HEK293 (cell line): ENCODE measurements around the gene SLC1A7.
A peak's percentile ranks its signal among the peaks of the same experiment; 100 is the strongest.

Source experiments
- CTCF ChIA-PET: fragments of 350-600 bp; formaldehyde crosslinking; extraction: SDS; loops from one replicate; lab custom pipeline; 2021; ENCODE audit warnings: antibody characterized with exemption; lab: Yijun Ruan, JAX
- POLR2A ChIA-PET: fragments of 300-600 bp; formaldehyde crosslinking; extraction: SDS; loops from one replicate; lab custom pipeline; 2020; ENCODE audit warnings: antibody characterized with exemption, inconsistent platforms; lab: Yijun Ruan, JAX
- H3K27ac ChIP-seq: fragments of 200-500 bp; sonication (Bioruptor generic); 2 replicates; pipeline ENCODE4 v1.5.1; 2014; ENCODE audit warnings: low read depth, low read length, control low read depth, inconsistent platforms; ENCODE audit errors: extremely low read depth
- H3K36me3 ChIP-seq, 2 experiments: fragments of 200-500 bp in 1 of 2; sonication (Bioruptor generic) in 1 of 2; 1 replicate in 1 of 2; 2 replicates in 1 of 2; pipeline ENCODE4 v1.5.1; 2014 to 2017; ENCODE audit warnings: inconsistent platforms in 2 of 2, low read length in 2 of 2; ENCODE audit not compliant: control insufficient read depth in 2 of 2, insufficient read depth in 1 of 2
- H3K4me1 ChIP-seq: fragments of 200-500 bp; sonication (Bioruptor generic); 2 replicates; pipeline ENCODE4 v1.5.1; 2014; ENCODE audit warnings: mild to moderate bottlenecking, low read length, inconsistent platforms; ENCODE audit not compliant: control insufficient read depth, insufficient read depth
- H3K4me3 ChIP-seq: 2 replicates; pipeline ENCODE4 v1.5.1; 2011; ENCODE audit warnings: low read depth, mild to moderate bottlenecking, control low read depth, low read length, moderate library complexity
- H3K9me3 ChIP-seq: fragments of 200-500 bp; sonication (Bioruptor generic); 2 replicates; pipeline ENCODE4 v1.5.1; 2014; ENCODE audit warnings: low read depth, low read length, inconsistent platforms; ENCODE audit not compliant: control insufficient read depth, insufficient read depth
- EGR2 ChIP-seq: fragments of 450-650 bp; formaldehyde crosslinking; IDR thresholded peaks from 2 replicates; pipeline ENCODE4 v1.5.1; 2016; ENCODE audit warnings: low read depth, missing biosample characterization, missing genetic modification characterization
- GLIS1 ChIP-seq: fragments of 450-650 bp; formaldehyde crosslinking; IDR thresholded peaks from 2 replicates; pipeline ENCODE4 v1.5.1; 2016; ENCODE audit warnings: missing biosample characterization, missing genetic modification characterization
- GLIS2 ChIP-seq: fragments of 450-650 bp; formaldehyde crosslinking; IDR thresholded peaks from 2 replicates; pipeline ENCODE4 v1.5.1; 2016; ENCODE audit warnings: missing biosample characterization, missing genetic modification characterization
- REPIN1 ChIP-seq: fragments of 450-650 bp; formaldehyde crosslinking; IDR thresholded peaks from 2 replicates; pipeline ENCODE4 v1.5.1; 2017; ENCODE audit warnings: missing biosample characterization, missing genetic modification characterization, low read depth
- YY1 ChIP-seq: fragments of 450-650 bp; formaldehyde crosslinking; IDR thresholded peaks from 2 replicates; pipeline ENCODE4 v1.5.1; 2018; ENCODE audit warnings: missing biosample characterization, missing genetic modification characterization
- ZBTB6 ChIP-seq: fragments of 450-650 bp; formaldehyde crosslinking; IDR thresholded peaks from 2 replicates; pipeline ENCODE4 v1.5.1; 2017; ENCODE audit warnings: missing biosample characterization, missing genetic modification characterization
- ZFP69B ChIP-seq: fragments of 450-650 bp; formaldehyde crosslinking; IDR thresholded peaks from 2 replicates; pipeline ENCODE4 v1.5.1; 2016; ENCODE audit warnings: missing biosample characterization, missing genetic modification characterization
- ZIC2 ChIP-seq: fragments of 450-650 bp; formaldehyde crosslinking; IDR thresholded peaks from 2 replicates; pipeline ENCODE4 v1.5.1; 2016; ENCODE audit warnings: missing biosample characterization, missing genetic modification characterization
- ZNF302 ChIP-seq: fragments of 450-650 bp; formaldehyde crosslinking; IDR thresholded peaks from 2 replicates; pipeline ENCODE4 v1.5.1; 2016; ENCODE audit warnings: missing biosample characterization, missing genetic modification characterization, low read depth
- ZNF398 ChIP-seq: fragments of 450-650 bp; formaldehyde crosslinking; IDR thresholded peaks from 2 replicates; pipeline ENCODE4 v1.5.1; 2017; ENCODE audit warnings: missing biosample characterization, missing genetic modification characterization
- ZNF501 ChIP-seq: fragments of 450-650 bp; formaldehyde crosslinking; IDR thresholded peaks from 2 replicates; pipeline ENCODE4 v1.5.1; 2016; ENCODE audit warnings: missing biosample characterization, missing genetic modification characterization
- ZNF510 ChIP-seq: fragments of 450-650 bp; formaldehyde crosslinking; IDR thresholded peaks from 2 replicates; pipeline ENCODE4 v1.5.1; 2018; ENCODE audit warnings: mild to moderate bottlenecking, missing genetic modification characterization, missing biosample characterization; ENCODE audit not compliant: insufficient replicate concordance
- ZNF544 ChIP-seq: fragments of 450-650 bp; formaldehyde crosslinking; IDR thresholded peaks from 2 replicates; pipeline ENCODE4 v1.5.0; 2017; ENCODE audit warnings: missing biosample characterization, missing genetic modification characterization
- ZNF560 ChIP-seq: fragments of 450-650 bp; formaldehyde crosslinking; IDR thresholded peaks from 2 replicates; pipeline ENCODE4 v1.5.1; 2017; ENCODE audit warnings: missing biosample characterization, missing genetic modification characterization, borderline replicate concordance
- ZNF580 ChIP-seq: fragments of 450-650 bp; formaldehyde crosslinking; IDR thresholded peaks from 2 replicates; pipeline ENCODE4 v1.5.1; 2016; ENCODE audit warnings: missing biosample characterization, missing genetic modification characterization
- ZNF626 ChIP-seq: fragments of 450-650 bp; sonication (Bioruptor Pico); formaldehyde crosslinking; IDR thresholded peaks from 2 replicates; pipeline ENCODE4 v1.5.1; 2018; ENCODE audit warnings: missing biosample characterization, missing genetic modification characterization, inconsistent platforms
- ZNF707 ChIP-seq: fragments of 450-650 bp; formaldehyde crosslinking; IDR thresholded peaks from 2 replicates; pipeline ENCODE4 v1.5.1; 2016; ENCODE audit warnings: missing biosample characterization, missing genetic modification characterization
- ZNF776 ChIP-seq: fragments of 450-650 bp; formaldehyde crosslinking; IDR thresholded peaks from 2 replicates; pipeline ENCODE4 v1.5.0; 2017; ENCODE audit warnings: missing biosample characterization, missing genetic modification characterization, borderline replicate concordance
- TF ChIP-seq, protein P1 (sequence below): fragments of 450-650 bp; formaldehyde crosslinking; IDR thresholded peaks from 2 replicates; pipeline ENCODE4 v1.5.1; 2016; ENCODE audit warnings: missing biosample characterization, missing genetic modification characterization
- TF ChIP-seq, protein P2 (sequence below): fragments of 450-650 bp; formaldehyde crosslinking; IDR thresholded peaks from 2 replicates; pipeline ENCODE4 v1.5.1; 2016; ENCODE audit warnings: missing biosample characterization, missing genetic modification characterization

SLC1A7 gene

DNA sequence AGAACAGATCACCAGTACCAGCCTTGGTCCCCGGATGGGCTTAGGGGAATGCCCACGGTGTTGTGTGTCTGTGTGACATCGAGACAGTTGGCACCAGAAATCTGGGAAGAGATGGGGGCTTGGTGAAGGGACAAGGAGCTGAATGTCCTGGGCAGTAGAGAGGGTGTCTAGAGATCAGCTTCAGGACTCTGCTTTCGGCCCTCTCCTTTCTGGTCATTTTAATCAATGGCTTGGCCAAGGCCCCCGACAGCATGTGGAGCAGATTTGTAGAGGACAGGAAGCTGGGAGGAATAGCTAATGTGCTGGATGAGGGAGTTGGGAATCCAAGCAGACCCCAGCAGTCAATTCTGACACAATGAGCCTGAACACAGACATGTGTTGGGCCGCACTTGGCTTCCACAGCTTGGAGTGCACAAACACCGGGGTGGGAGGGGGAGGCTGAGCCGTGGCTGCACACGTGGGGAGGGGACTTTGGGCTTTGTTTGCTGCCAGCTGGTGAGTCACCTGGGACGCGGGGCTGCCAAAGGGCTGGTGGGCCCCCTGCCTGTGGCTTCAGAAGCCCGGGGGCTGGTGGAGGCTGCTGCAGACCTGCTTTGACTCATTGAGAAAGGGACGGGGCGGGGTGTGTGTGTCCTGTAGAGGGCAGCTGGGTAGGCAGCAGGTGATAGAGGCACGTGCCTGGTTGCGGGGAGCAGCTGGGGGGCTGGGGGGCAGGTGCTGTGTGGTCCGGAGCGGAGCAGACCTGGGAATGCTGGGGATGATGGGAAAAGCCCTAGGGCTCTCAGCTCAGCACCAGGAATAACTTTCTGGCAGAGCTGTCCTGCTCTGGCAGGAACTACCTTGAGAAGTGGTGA, 20.9 kb downstream of the SLC1A7 start:
- no peak overlapping the region for H3K27ac ChIP-seq
- ChIA-PET CTCF (interaction anchor here (0.6 to 1.5 kb wide), 2 partner anchors 11 to 61 kb away, joined by 3 read pairs; no protein-coding TSS in a partner anchor), POLR2A (interaction anchor here (0.5 kb wide), 1 partner anchor 436 kb away, joined by 3 read pairs; no protein-coding TSS in a partner anchor)
- H3K9me3 ChIP-seq: no peaks in the 10 kb centered on the region
- no peak overlapping the region for H3K4me3 ChIP-seq
- H3K4me1 ChIP-seq: no peaks in the 10 kb centered on the region
- H3K36me3 ChIP-seq: no peaks in the 10 kb centered on the region
- TF ChIP-seq ZNF560 (tag by site-specific recombination) (no peak), ZNF776 (tag by site-specific recombination) (no peak), EGR2 (tag by site-specific recombination) (peak; percentile 28; the same call in 1 of the 2 replicates), REPIN1 (tag by site-specific recombination) (no peak), GLIS2 (tag by site-specific recombination) (peak; percentile 52), ZNF510 (tag by site-specific recombination) (no peak), ZNF398 (peak; percentile 63), ZNF626 (no peak), ZIC2 (tag by site-specific recombination) (peak; percentile 77), YY1 (tag by site-specific recombination) (no peak), ZNF544 (tag by site-specific recombination) (no peak), GLIS1 (tag by site-specific recombination) (peak; percentile 59), ZBTB6 (tag by site-specific recombination) (no peak), ZNF501 (tag by site-specific recombination) (no peak), ZNF707 (no peak), ZNF302 (tag by site-specific recombination) (no peak), ZNF580 (tag by site-specific recombination) (no peak), ZFP69B (tag by site-specific recombination) (peak; percentile 86)
- TF ChIP-seq, protein P1, sequence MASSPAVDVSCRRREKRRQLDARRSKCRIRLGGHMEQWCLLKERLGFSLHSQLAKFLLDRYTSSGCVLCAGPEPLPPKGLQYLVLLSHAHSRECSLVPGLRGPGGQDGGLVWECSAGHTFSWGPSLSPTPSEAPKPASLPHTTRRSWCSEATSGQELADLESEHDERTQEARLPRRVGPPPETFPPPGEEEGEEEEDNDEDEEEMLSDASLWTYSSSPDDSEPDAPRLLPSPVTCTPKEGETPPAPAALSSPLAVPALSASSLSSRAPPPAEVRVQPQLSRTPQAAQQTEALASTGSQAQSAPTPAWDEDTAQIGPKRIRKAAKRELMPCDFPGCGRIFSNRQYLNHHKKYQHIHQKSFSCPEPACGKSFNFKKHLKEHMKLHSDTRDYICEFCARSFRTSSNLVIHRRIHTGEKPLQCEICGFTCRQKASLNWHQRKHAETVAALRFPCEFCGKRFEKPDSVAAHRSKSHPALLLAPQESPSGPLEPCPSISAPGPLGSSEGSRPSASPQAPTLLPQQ (tag by site-specific recombination): peak; percentile 97
- TF ChIP-seq, protein P2, sequence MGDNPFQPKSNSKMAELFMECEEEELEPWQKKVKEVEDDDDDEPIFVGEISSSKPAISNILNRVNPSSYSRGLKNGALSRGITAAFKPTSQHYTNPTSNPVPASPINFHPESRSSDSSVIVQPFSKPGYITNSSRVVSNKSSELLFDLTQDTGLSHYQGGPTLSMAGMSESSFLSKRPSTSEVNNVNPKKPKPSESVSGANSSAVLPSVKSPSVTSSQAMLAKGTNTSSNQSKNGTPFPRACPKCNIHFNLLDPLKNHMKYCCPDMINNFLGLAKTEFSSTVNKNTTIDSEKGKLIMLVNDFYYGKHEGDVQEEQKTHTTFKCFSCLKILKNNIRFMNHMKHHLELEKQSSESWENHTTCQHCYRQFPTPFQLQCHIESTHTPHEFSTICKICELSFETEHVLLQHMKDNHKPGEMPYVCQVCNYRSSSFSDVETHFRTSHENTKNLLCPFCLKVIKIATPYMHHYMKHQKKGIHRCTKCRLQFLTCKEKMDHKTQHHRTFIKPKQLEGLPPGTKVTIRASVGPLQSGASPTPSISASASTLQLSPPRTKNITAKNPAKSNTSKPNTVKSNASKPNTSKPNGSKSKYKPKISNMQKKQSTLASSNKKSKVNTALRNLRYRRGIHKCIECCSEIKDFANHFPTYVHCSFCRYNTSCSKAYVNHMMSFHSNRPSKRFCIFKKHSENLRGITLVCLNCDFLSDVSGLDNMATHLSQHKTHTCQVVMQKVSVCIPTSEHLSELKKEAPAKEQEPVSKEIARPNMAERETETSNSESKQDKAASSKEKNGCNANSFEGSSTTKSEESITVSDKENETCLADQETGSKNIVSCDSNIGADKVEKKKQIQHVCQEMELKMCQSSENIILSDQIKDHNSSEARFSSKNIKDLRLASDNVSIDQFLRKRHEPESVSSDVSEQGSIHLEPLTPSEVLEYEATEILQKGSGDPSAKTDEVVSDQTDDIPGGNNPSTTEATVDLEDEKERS: no peak
